RWPE2 (cell line): Measurements from ENCODE around the gene PGM3.

Experiments
- ATAC-seq: fragments of 200-7000 bp; cut with Tn5 transposase; 3 replicates; pipeline ENCODE4 v1.9.1; 2021; ENCODE audit warnings: low read depth
- DNase-seq: peaks from one replicate; pipeline ENCODE4 v3.0.0-alpha.2; 2020; ENCODE audit warnings: low spot score
- H3K27ac ChIP-seq: fragments of 450-650 bp; 2 replicates; pipeline ENCODE4 v1.5.1; 2017; ENCODE audit warnings: mild to moderate bottlenecking; ENCODE audit not compliant: poor library complexity, severe bottlenecking
- H3K27me3 ChIP-seq: fragments of 250-450 bp; sonication (Bioruptor Pico); 2 replicates; pipeline ENCODE4 v1.5.1; 2021; ENCODE audit warnings: mild to moderate bottlenecking, moderate library complexity; ENCODE audit not compliant: insufficient read depth, poor library complexity, severe bottlenecking
- H3K36me3 ChIP-seq: fragments of 250-450 bp; sonication (Bioruptor Pico); 2 replicates; pipeline ENCODE4 v1.5.1; 2020; ENCODE audit warnings: low read depth, mild to moderate bottlenecking, moderate library complexity
- H3K4me1 ChIP-seq: fragments of 250-450 bp; sonication (Bioruptor Pico); 2 replicates; pipeline ENCODE4 v1.5.1; 2021; ENCODE audit warnings: mild to moderate bottlenecking, moderate library complexity; ENCODE audit not compliant: insufficient read depth, poor library complexity, severe bottlenecking
- H3K4me3 ChIP-seq: fragments of 250-450 bp; sonication (Bioruptor Pico); 2 replicates; pipeline ENCODE4 v1.5.1; 2021; ENCODE audit warnings: mild to moderate bottlenecking, moderate library complexity; ENCODE audit not compliant: severe bottlenecking
- H3K9me3 ChIP-seq: fragments of 250-450 bp; sonication (Bioruptor Pico); 2 replicates; pipeline ENCODE4 v1.5.1; 2021; ENCODE audit warnings: mild to moderate bottlenecking, moderate library complexity; ENCODE audit not compliant: severe bottlenecking
- CTCF ChIP-seq: fragments of 450-650 bp; IDR thresholded peaks from one replicate; pipeline ENCODE4 v1.5.1; 2017; ENCODE audit warnings: mild to moderate bottlenecking, moderate library complexity; ENCODE audit not compliant: poor library complexity, severe bottlenecking

The PGM3 gene

GRCh38 chr6:83221276-83221675, 28.2 kb upstream of the PGM3 start:
- H3K4me1 ChIP-seq, result no peaks in the 10 kb centered on the region
- no peak for DNase-seq
- H3K27me3 ChIP-seq, result no peaks in the 10 kb centered on the region
- H3K4me3 ChIP-seq, result no peak overlapping the region
- no peak for ATAC-seq
- no peaks in the 10 kb centered on the region for H3K36me3 ChIP-seq
- H3K27ac ChIP-seq, result no peak overlapping the region
- TF ChIP-seq CTCF, result no peak
- no peaks in the 10 kb centered on the region for H3K9me3 ChIP-seq

GRCh38 chr6:83220121-83220520, 27.1 kb upstream of the PGM3 start:
- H3K27ac ChIP-seq, result no peak overlapping the region
- TF ChIP-seq CTCF, result no peak
- DNase-seq (no peak), ATAC-seq (no peak)
- H3K4me1 ChIP-seq, result no peaks in the 10 kb centered on the region
- no peak overlapping the region for H3K4me3 ChIP-seq
- no peaks in the 10 kb centered on the region; the same call in 1 of the 2 replicates for H3K36me3 ChIP-seq
- H3K9me3 ChIP-seq, result no peaks in the 10 kb centered on the region
- H3K27me3 ChIP-seq, result no peaks in the 10 kb centered on the region

- ATAC-seq, result no peak
- no peak for TF ChIP-seq CTCF
- Histone ChIP-seq H3K36me3 (no peaks in the 10 kb centered on the region; the same call in 1 of the 2 replicates), H3K27ac (no peak overlapping the region), H3K9me3 (no peaks in the 10 kb centered on the region), H3K27me3 (no peaks in the 10 kb centered on the region), H3K4me3 (no peak overlapping the region), H3K4me1 (no peaks in the 10 kb centered on the region)
- DNase-seq, result no peak
Measured at GRCh38 chr6:83218646-83219045, 25.6 kb upstream of the PGM3 start.

GRCh38 chr6:83216806-83217205, 23.7 kb upstream of the PGM3 start:
- DNase-seq (no peak), ATAC-seq (no peak)
- H3K4me3 ChIP-seq, result no peak overlapping the region
- no peaks in the 10 kb centered on the region for H3K9me3 ChIP-seq
- H3K4me1 ChIP-seq, result no peaks in the 10 kb centered on the region
- H3K27me3 ChIP-seq, result no peaks in the 10 kb centered on the region
- H3K27ac ChIP-seq, result no peak overlapping the region
- TF ChIP-seq CTCF, result no peak
- H3K36me3 ChIP-seq, result no peaks in the 10 kb centered on the region; the same call in 1 of the 2 replicates

GRCh38 chr6:83215131-83216047, 22.3 kb upstream of the PGM3 start:
- no peak overlapping the region for H3K4me3 ChIP-seq
- H3K27me3 ChIP-seq, result no peaks in the 10 kb centered on the region
- no peaks in the 10 kb centered on the region; the same call in 1 of the 2 replicates for H3K36me3 ChIP-seq
- no peaks in the 10 kb centered on the region for H3K9me3 ChIP-seq
- H3K4me1 ChIP-seq, result no peaks in the 10 kb centered on the region
- no peak overlapping the region for H3K27ac ChIP-seq
- ATAC-seq (peak; percentile 87), DNase-seq (no peak)
- TF ChIP-seq CTCF, result peak; percentile 93
